ENCODE measurements around the gene WNT2B.

GRCh38 chr1:112507336-112507735 lies 1.4 kb upstream of the WNT2B start:
- no peak for TF ChIP-seq ZHX1 (conservative IDR thresholded peaks at IDR 0.05; ENCODE audit: low read length)
- TF ChIP-seq YY1 (IDR thresholded peaks at IDR 0.05; ENCODE audit: borderline replicate concordance in 1 of 3, control insufficient read depth in 1 of 3, extremely low read depth in 1 of 3, insufficient read depth in 3 of 3, insufficient read length in 1 of 3, insufficient replicate concordance in 2 of 3, low read depth in 1 of 3, low read length in 2 of 3), result no peak
- TF ChIP-seq HDAC6 (IDR thresholded peaks at IDR 0.05; ENCODE audit: low read depth, low read length), result no peak
- no peak for TF ChIP-seq POLR2A (conservative IDR thresholded peaks at IDR 0.05)

Data from K562 (cell line).